Activated T-cell treated with anti-CD3 and anti-CD28 coated beads, Interleukin-2, amount 50 U/mL, for 4 hours (primary cell): ENCODE measurements around the gene RASSF10. TPM values are rescaled to one million over a fixed set of nuclear protein-coding genes. Genes with fewer than 3 reads are reported as not detected.

Experiments used
- ATAC-seq, 2 donors: fragments of 200-7000 bp; cut with Tn5 transposase; one replicate each; pipeline ENCODE4 v1.10.0; 2021
- DNase-seq: peaks from one replicate; pipeline ENCODE4 v3.0.0-alpha.2; 2020
- H3K27me3 Mint-ChIP-seq: one replicate; pipeline ENCODE4 v1.8.0; 2021; ENCODE audit warnings: low read depth, mixed read lengths
- H3K36me3 Mint-ChIP-seq: one replicate; pipeline ENCODE4 v1.8.0; 2022; ENCODE audit warnings: mixed read lengths; ENCODE audit not compliant: insufficient read depth
- H3K4me1 Mint-ChIP-seq: one replicate; pipeline ENCODE4 v1.8.0; 2021; ENCODE audit warnings: low read depth, mixed read lengths
- H3K4me3 Mint-ChIP-seq: one replicate; pipeline ENCODE4 v1.8.0; 2021; ENCODE audit warnings: mild to moderate bottlenecking, moderate library complexity, mixed read lengths
- H3K9me3 Mint-ChIP-seq: one replicate; pipeline ENCODE4 v1.8.0; 2021; ENCODE audit warnings: mixed read lengths
- total RNA-seq, 3 donors: library from RNA; stranded (reverse); gene quantifications; one replicate each; pipeline ENCODE4 v1.2.1, GENCODE V29; 2021

Gene RASSF10
- total RNA-seq, 3 donors from 2014 or later, result not detected

DNA sequence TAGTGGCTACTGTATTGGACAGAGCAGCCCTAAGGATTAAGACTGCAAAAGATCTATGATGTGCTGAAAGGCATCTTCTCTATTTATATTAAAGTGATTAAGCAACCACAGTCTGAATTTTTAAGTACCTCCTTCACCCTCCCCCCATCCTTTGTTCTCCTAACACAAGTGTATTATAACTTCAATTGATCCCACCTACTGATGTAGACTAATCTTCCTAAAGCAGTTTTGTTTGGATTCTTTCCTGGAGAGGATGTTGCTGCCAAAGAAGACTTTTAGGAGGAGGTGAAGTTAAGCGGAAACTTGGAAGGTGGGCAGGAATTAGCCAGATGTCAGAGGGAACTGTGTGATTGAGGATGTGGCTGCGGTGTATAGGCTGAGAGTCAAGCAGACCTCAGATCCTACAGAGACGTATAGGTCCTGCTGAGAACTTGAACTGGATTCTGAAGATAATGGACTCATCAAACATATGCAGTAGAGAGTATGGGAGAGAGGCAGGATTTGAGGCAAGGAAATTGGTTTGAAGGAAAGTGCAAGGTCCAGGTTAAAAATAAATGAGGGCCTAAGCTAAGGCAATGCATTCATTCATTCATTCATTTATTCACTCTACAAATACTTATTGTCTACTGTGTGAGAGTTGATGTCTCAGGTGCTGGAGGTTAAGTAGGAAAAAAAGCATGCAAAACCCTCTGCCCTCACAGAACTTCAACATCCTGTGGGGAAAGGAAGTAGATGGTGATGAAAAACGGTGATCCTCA, 5.2 kb upstream of the RASSF10 start:
- H3K36me3 Mint-ChIP-seq, result no peaks in the 10 kb centered on the region
- no peak for DNase-seq
- no peak overlapping the region for H3K4me3 Mint-ChIP-seq
- no peaks in the 10 kb centered on the region for H3K9me3 Mint-ChIP-seq
- ATAC-seq, result no peak
- H3K27me3 Mint-ChIP-seq, result peaks cover 53% of the 10 kb centered on the region
- peaks cover 3% of the 10 kb centered on the region for H3K4me1 Mint-ChIP-seq

DNA sequence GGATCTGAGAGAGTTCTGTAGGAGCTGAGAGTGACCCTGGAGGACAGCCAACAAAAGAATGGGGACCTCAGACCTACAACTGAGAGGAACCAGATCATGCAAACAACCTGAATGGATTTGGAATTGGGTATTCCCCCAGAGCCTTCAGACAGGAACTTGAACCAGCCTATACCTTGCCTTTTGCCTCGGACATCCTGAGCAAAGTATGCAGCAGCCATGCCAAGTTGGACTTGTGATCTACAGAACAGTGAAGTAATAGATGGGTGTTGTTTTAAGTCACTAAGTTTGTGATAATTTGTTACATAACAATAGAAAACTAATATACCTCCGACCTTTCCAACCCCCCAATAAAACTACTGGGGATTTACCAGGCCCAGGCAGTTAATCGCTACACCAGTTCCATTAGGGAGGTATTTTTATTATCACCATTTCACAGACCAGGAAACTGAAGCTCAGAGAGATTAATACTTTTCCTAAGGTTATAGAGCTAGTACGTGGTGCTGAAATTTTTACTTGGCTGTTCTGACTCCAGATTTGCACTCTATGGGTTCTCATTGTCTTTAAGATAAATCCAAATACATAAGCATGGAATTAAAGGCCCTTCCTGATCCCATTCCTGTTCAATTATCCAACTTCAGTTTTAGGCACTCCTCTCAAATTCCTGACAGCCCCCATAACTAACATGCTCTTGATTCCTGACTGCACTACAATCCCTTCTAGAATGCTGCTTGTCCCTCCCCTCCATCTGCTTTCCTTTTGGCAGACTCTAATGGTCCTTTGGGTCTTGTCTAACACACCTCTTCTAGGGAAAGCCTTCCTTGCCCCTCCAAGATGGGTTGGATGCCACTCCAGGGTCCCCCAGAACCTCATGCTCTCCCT, 1.7 kb upstream of the RASSF10 start:
- no peak overlapping the region for H3K4me3 Mint-ChIP-seq
- no peak for ATAC-seq
- H3K36me3 Mint-ChIP-seq, result no peaks in the 10 kb centered on the region
- DNase-seq, result no peak
- peaks cover 5% of the 10 kb centered on the region for H3K4me1 Mint-ChIP-seq
- peaks cover 60% of the 10 kb centered on the region for H3K27me3 Mint-ChIP-seq
- no peaks in the 10 kb centered on the region for H3K9me3 Mint-ChIP-seq

- H3K4me3 Mint-ChIP-seq, result no peak overlapping the region
- no peak for ATAC-seq
- no peak for DNase-seq
- peaks cover 5% of the 10 kb centered on the region for H3K4me1 Mint-ChIP-seq
- no peaks in the 10 kb centered on the region for H3K36me3 Mint-ChIP-seq
- peaks cover 64% of the 10 kb centered on the region for H3K27me3 Mint-ChIP-seq
- H3K9me3 Mint-ChIP-seq, result no peaks in the 10 kb centered on the region
These were observed 1.1 kb upstream of the RASSF10 start for GRCh38 chr11:13008061-13008435.

- no peaks in the 10 kb centered on the region for H3K36me3 Mint-ChIP-seq
- peaks cover 64% of the 10 kb centered on the region for H3K27me3 Mint-ChIP-seq
- H3K4me1 Mint-ChIP-seq, result peaks cover 5% of the 10 kb centered on the region
- no peak overlapping the region for H3K4me3 Mint-ChIP-seq
- DNase-seq (no peak), ATAC-seq (no peak)
- H3K9me3 Mint-ChIP-seq, result no peaks in the 10 kb centered on the region
These were observed 382 bp downstream of the RASSF10 start for GRCh38 chr11:13009476-13009920.

DNA sequence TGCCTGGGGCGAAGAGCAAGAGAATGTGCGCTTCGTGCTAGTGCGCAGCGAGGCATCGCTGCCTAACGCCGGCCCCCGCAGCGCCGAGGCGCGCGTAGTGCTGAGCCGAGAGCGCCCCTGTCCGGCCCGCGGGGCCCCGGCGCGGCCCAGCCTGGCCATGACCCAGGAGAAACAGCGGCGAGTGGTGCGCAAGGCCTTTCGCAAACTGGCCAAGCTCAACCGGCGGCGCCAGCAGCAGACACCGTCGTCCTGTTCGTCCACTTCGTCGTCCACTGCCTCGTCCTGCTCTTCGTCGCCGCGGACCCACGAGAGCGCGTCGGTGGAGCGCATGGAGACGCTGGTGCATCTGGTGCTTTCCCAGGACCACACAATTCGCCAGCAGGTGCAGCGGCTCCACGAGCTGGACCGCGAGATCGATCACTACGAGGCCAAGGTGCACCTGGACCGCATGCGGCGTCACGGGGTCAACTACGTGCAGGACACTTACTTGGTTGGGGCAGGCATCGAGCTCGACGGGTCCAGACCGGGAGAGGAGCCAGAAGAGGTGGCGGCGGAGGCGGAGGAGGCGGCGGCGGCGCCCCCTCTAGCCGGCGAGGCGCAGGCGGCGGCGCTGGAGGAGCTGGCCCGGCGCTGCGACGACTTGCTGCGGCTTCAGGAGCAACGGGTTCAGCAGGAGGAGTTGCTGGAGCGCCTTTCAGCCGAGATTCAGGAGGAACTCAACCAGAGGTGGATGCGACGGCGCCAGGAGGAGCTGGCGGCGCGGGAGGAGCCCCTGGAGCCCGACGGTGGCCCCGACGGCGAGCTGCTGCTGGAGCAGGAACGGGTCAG, 1.0 kb downstream of the RASSF10 start:
- Mint-ChIP-seq H3K4me3 (no peak overlapping the region), H3K4me1 (peaks cover 5% of the 10 kb centered on the region), H3K9me3 (no peaks in the 10 kb centered on the region), H3K36me3 (no peaks in the 10 kb centered on the region), H3K27me3 (peaks cover 68% of the 10 kb centered on the region)
- ATAC-seq (peak in 1 of 2 donors; percentile 21), DNase-seq (no peak)

DNA sequence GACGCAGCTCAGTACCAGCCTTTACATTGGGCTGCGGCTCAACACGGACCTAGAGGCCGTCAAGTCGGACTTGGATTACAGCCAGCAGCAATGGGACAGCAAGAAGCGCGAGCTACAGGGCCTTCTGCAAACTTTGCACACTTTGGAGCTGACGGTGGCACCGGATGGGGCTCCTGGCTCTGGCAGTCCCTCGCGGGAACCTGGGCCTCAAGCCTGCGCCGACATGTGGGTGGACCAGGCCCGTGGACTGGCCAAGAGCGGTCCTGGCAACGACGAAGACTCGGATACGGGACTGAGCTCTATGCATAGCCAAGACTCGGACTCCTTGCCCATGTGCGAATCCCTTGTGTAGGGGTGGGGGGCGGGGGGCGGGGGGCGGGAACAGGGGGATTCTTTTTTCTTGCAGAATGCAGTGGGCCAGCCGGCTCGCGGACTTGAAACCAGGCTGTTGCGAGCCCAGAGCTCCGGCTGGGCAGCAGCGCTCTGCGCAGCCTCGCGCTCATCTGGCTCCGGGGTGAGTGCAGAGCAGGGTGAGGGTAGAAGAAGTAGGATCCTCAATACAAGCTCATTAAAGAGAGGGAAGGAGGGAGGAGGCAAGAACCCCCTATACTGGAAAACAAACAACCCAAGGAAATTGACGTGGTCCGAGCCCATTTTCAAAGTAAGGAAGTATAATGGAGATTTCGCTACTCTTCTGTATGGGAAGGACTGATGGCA, 1.8 kb downstream of the RASSF10 start:
- H3K36me3 Mint-ChIP-seq, result no peaks in the 10 kb centered on the region
- no peaks in the 10 kb centered on the region for H3K9me3 Mint-ChIP-seq
- DNase-seq, result no peak
- peaks cover 5% of the 10 kb centered on the region for H3K4me1 Mint-ChIP-seq
- no peak for ATAC-seq
- no peak overlapping the region for H3K4me3 Mint-ChIP-seq
- H3K27me3 Mint-ChIP-seq, result peaks cover 66% of the 10 kb centered on the region

- H3K4me1 Mint-ChIP-seq, result peaks cover 5% of the 10 kb centered on the region
- no peaks in the 10 kb centered on the region for H3K9me3 Mint-ChIP-seq
- no peak for DNase-seq
- no peak overlapping the region for H3K4me3 Mint-ChIP-seq
- no peaks in the 10 kb centered on the region for H3K36me3 Mint-ChIP-seq
- peaks cover 64% of the 10 kb centered on the region for H3K27me3 Mint-ChIP-seq
- ATAC-seq, result no peak
These were observed 2.4 kb downstream of the RASSF10 start for GRCh38 chr11:13011466-13012055.

DNA sequence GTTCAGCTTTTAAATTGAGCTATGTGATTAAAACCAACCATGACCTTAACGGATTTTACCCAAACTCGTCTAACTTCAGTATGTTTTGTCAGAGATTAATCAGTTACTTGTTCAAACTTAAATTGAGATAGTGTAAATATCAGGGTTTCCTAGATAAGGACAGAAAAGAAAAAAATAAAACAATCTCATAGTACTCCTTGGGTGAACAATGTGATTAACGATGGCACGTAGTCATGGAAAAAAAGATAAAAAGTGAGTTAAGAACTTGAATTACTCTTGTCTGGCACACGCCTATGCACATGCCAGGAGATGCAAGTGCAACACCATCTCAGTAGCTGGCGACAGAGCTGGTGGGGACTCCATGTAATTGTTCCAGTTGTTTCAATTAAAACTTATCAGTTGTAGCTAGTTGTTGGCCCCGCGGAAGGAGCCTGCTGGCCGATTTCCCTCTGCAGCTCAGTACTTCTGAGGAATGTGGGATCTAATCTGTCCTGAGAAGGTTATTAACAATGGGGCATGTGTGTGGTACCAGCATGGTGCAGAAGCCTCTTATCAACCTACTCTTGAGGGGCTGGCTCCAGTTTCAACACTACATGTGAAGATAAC, 3.0 kb downstream of the RASSF10 start:
- H3K4me3 Mint-ChIP-seq, result no peak overlapping the region
- H3K36me3 Mint-ChIP-seq, result no peaks in the 10 kb centered on the region
- peaks cover 5% of the 10 kb centered on the region for H3K4me1 Mint-ChIP-seq
- H3K9me3 Mint-ChIP-seq, result no peaks in the 10 kb centered on the region
- peaks cover 60% of the 10 kb centered on the region for H3K27me3 Mint-ChIP-seq
- ATAC-seq, result no peak
- DNase-seq, result no peak

- H3K27me3 Mint-ChIP-seq, result peaks cover 54% of the 10 kb centered on the region
- no peak overlapping the region for H3K4me3 Mint-ChIP-seq
- no peak for ATAC-seq
- no peak for DNase-seq
- H3K9me3 Mint-ChIP-seq, result no peaks in the 10 kb centered on the region
- H3K36me3 Mint-ChIP-seq, result no peaks in the 10 kb centered on the region
- H3K4me1 Mint-ChIP-seq, result peaks cover 5% of the 10 kb centered on the region
These were observed 4.0 kb downstream of the RASSF10 start for GRCh38 chr11:13013054-13013488.

DNA sequence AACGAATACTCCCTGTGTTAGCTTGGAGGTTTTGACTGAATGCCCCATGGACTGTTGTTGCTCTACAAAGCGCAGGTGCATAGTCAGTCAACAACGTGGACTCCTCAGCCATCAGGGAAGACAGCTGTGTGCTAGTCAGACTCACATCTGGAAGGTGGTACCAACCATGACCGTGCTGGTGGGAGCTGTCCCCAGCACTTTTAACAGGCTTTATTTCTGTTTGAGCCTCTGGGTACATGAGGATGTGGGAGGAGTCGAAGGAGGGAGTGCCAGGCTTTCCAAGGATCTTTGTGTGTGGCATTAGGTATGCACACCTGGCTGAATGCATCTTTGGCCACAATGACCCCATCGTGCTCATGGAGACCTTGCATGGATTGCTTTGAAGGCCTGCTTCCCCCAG, 6.6 kb downstream of the RASSF10 start:
- H3K36me3 Mint-ChIP-seq, result no peaks in the 10 kb centered on the region

DNA sequence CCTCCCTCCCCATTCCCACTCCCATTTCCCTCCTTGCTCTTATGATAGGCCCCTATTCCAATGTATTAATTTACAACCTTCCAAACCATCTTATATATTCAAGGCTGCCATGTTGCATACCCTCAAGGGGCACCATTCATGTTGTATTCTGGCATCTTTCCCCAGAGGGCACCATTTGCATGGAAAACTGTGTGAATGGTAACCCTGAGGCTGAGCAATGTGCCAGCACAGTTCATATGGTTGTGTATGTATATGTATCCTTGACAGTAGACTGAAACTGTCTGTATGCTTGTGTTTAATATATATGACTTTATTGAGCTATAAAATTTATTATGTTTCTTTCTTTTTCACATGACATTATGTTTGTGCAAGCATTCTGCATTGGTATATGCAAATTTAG, 7.3 kb downstream of the RASSF10 start:
- H3K9me3 Mint-ChIP-seq, result no peaks in the 10 kb centered on the region
- DNase-seq (no peak), ATAC-seq (no peak)
- H3K27me3 Mint-ChIP-seq, result peaks cover 38% of the 10 kb centered on the region
- no peaks in the 10 kb centered on the region for H3K36me3 Mint-ChIP-seq
- H3K4me3 Mint-ChIP-seq, result no peak overlapping the region
- H3K4me1 Mint-ChIP-seq, result no peaks in the 10 kb centered on the region

More for the DNA sequence above, 6.6 kb downstream of the RASSF10 start:
- H3K4me3 Mint-ChIP-seq, result no peak overlapping the region
- ATAC-seq (no peak), DNase-seq (no peak)
- no peaks in the 10 kb centered on the region for H3K9me3 Mint-ChIP-seq
- H3K27me3 Mint-ChIP-seq, result peaks cover 42% of the 10 kb centered on the region
- peaks cover 2% of the 10 kb centered on the region for H3K4me1 Mint-ChIP-seq

DNA sequence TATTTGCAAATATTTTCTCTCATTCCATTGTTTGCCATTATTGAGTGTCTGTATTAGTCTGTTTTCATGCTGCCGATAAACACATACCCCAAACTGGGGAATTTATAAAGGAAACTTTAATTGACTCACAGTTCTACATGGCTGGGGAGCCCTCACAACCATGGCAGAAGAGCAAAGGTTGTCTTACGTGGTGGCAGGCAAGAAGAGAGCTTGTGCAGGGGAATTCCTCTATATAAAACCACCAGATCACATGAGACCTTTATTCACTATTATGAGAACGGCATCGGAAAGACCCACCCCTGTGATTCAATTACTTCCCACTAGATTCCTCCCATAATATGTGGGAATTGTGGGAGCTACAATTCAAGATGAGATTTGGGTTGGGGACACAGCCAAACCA, 10.2 kb downstream of the RASSF10 start:
- Mint-ChIP-seq H3K27me3 (peaks cover 26% of the 10 kb centered on the region), H3K36me3 (no peaks in the 10 kb centered on the region), H3K4me3 (no peak overlapping the region), H3K9me3 (no peaks in the 10 kb centered on the region), H3K4me1 (no peaks in the 10 kb centered on the region)
- no peak for ATAC-seq
- no peak for DNase-seq

DNA sequence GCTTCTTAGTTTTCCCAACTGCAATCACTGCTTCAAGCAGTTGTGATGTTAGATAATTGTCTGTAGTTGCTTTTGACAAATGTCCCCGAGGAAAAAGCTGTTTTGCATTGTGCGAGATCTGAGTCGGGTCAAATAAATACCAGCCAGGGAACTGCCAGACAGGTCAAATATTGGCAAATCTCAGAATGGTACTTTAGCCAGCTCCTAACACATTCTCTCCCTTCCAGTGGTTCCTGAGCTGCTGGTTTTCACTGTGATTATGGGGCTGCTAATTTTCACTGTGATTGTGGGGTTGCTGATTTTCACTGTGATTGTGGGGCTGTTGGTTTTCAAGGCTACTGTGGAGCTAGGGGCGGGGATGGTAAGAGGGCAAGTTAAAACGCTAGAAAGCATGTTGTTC, 14.3 kb downstream of the RASSF10 start:
- H3K27me3 Mint-ChIP-seq, result peaks cover 16% of the 10 kb centered on the region
- no peak for DNase-seq
- no peak overlapping the region for H3K4me3 Mint-ChIP-seq
- no peaks in the 10 kb centered on the region for H3K36me3 Mint-ChIP-seq
- no peak for ATAC-seq
- no peaks in the 10 kb centered on the region for H3K4me1 Mint-ChIP-seq
- no peaks in the 10 kb centered on the region for H3K9me3 Mint-ChIP-seq
